HG02623 (cell line): ENCODE results near the gene SIRT6.
"Not testable (repeated sequence)": the region's sequence is repeated elsewhere in the genome, so short reads cannot be mapped to it uniquely, and the experiment has no call there.

Source experiments
- ATAC-seq: cut with Tn5 transposase; IDR thresholded peaks from one replicate; pipeline ENCODE4 v1.9.1; 2021; ENCODE audit warnings: moderate library complexity; ENCODE audit not compliant: unreplicated experiment

Gene SIRT6

GRCh38 chr19:4200940-4201542, 18.7 kb upstream of the SIRT6 start:
- no peak for ATAC-seq

DNA sequence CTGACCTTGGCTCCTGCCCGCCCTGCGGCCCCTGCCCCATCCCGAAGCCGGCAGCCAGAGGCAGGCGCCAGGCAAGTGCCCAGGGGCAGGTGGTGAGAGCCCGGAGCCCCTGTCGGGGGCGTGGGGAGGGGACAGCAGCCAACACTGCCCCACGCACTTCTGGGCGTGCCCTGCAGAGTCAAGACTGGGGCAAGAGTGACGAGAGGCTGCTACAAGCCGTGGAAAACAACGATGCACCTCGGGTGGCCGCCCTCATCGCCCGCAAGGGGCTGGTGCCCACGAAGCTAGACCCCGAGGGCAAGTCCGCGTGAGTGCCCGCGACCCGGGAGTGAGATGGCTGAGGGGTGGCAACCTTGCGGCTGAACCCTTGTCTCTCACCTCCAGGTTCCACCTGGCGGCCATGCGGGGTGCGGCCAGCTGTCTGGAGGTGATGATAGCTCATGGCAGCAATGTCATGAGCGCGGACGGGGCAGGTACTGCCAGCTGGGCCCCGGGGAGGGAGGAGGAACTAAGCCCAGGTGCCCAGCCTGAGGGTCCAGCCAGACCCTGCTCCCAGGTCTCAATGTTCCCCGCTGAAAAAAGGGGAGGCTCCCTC, 17.4 kb upstream of the SIRT6 start:
- ATAC-seq = no peak

DNA sequence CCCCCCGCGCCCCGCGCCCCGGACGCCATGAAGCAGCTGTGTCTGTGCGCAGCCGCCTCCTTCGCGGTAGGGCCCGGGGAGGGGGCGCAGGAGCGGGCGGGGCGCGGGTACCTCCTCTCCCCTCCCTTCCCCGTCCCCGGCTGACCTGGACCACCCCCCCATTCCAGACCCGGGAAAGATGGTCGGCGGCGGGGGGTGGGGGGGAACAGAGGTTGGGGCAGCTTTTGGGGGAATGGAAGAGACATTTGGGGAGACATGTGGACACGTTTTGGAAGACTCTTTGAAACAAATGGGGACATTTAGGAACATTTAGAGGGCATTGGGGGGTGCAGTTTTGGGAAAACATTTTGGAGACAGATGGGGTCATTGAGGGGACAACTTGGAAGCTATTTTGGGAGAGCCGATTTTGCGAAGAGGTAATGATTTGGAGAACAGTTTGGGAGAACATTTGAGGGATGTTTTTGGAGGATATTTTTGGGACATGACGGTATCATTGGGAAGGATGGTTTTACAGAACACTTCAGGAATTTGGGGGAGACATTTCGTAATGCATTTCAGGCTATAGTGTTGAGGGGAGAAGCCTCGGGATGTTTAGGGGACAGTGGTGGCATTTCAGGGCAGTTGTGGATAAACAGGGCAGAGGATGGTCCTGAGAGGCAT, 16.2 kb upstream of the SIRT6 start:
- ATAC-seq = no peak

GRCh38 chr19:4197625-4198466, 15.5 kb upstream of the SIRT6 start:
- no peak for ATAC-seq

- no peak for ATAC-seq
These were observed 14.9 kb upstream of the SIRT6 start for GRCh38 chr19:4197228-4197624.

- no peak for ATAC-seq
These were observed 14.3 kb upstream of the SIRT6 start for GRCh38 chr19:4196587-4197148.

DNA sequence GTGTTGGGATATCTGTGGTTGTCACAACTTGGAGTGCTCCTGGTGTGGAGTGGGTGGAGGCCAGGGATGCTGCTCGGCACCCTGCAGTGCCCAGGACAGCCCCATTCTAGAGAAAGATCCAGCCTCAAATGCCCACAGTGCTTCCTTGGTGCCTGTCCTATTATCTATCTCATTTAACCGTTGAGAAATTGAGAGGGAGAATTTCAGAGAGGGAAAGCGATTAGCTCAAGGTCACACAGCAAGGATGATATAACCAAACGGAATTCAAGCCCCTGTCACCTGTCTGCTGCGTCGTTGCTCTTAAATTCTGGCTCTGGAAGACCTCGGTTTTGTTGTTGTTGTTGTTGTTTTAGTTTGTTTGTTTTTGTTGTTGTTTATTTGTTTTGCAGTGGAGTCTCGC, 13.6 kb upstream of the SIRT6 start:
- no peak for ATAC-seq

GRCh38 chr19:4194353-4194752, 12.0 kb upstream of the SIRT6 start:
- ATAC-seq = no peak

DNA sequence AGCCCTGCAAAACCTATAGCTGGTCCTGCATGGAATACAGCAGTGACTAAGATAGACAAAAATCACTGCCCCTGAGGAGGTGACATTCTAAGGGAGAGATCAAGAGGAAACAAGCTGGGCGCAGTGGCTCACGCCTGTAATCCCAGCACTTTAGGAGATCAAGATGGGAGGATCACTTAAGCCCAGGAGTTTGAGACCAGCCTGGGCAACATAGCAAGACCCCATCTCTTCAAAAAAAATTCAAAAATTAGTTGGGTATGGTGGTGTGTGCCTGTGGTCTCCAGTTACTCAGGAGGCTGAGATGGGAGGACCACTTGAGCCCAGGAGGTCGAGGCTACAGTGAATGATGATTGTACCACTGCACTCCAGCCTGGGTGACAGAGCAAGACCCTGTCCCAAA, 10.2 kb upstream of the SIRT6 start:
- ATAC-seq = not testable (repeated sequence)

- no peak for ATAC-seq
These were observed 7.3 kb upstream of the SIRT6 start for GRCh38 chr19:4189641-4190040.

GRCh38 chr19:4187313-4188122, 5.2 kb upstream of the SIRT6 start:
- no peak for ATAC-seq

- ATAC-seq = no peak
These were observed 4.0 kb upstream of the SIRT6 start for GRCh38 chr19:4186087-4186993.

- ATAC-seq = no peak
These were observed 3.2 kb upstream of the SIRT6 start for GRCh38 chr19:4185413-4186086.

DNA sequence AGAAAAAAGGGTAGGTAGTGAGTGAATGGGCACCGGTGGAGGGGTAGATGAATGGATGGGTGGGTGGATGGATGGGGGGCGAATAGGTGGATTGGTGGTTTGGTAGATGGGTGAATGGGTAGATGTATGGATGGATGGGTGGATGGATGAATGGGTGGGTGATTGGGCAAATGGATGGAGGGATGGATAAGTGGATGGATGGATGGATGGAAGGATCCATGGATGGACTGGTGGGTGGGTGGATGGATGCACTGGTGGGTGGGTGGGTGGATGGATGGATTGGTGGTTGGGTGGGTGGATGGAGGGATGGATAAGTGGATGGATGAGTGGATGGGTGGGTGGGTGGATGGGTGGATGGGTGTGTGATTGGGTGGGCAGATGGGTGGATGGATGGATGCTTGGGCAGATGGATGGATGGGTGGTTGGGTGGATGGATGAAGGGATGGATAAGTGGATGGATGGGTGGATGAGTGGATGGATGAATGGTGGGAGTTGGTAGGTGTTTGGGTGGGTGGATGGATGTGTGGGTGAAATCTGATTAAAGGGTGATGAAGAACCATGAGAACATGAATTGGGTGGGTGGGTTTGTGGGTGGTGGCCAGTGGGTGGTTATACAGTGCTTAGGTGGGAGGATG, 2.5 kb upstream of the SIRT6 start:
- no peak for ATAC-seq

DNA sequence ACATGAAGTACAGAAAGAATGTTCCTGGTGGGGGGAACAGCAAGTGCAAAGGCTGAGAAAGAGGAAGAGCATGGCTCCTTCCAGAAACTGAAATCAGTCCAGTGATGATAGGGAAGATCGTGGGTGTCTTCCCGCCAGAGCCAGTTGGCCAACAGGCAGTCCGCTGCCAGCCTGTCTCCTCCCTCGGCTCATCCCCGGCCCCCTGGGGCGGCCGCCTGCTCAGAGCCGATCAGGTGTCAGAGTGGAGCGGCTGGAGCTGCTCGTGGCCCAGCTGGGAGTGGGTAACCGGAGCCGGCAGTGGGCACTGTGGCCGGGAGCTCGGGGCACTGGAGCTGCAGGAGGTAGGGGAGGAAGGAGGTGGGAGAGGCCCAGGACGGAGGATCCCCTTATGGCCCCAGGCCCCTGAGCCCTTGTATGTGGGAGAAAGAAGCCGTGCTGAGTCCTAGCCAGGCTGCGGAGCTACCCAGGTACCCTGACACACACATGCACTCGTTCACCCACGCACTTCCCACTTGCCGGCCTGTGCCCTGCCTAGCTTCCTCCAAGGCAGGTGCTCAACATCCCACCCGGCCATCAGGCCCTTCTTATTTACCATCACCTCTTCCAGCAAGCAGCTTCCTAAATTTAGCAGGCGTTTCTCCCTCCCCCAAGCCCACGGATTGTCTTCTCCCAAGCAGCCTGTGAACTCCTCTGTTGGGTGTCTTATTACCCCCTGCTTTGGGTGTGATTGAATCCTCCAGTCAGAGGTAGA, 1.8 kb upstream of the SIRT6 start:
- ATAC-seq = no peak

DNA sequence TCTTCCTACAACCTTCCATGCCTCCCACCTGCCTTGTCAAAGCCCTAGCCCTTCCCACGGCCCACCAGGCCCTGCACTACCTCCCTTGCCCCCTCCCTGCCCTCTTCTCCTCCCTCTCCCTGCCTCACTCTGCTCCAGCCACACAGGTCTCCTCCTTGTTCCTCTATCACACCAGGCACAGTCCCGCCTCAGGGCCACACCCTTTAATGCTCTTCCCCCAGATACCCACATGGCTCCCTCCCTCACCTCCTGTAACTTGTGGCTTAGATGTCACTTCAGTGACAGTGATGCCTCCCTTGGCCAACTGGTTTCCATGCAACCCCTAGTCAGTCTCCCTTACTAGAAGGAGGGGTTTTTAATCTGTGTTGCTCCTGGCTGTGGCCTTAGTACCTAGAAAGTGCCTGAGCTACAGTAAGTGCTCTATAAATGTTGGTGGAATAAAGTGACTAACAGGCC, 1.3 kb downstream of the SIRT6 start:
- no peak for ATAC-seq

GRCh38 chr19:4178990-4179389, 3.4 kb downstream of the SIRT6 start:
- no peak for ATAC-seq

DNA sequence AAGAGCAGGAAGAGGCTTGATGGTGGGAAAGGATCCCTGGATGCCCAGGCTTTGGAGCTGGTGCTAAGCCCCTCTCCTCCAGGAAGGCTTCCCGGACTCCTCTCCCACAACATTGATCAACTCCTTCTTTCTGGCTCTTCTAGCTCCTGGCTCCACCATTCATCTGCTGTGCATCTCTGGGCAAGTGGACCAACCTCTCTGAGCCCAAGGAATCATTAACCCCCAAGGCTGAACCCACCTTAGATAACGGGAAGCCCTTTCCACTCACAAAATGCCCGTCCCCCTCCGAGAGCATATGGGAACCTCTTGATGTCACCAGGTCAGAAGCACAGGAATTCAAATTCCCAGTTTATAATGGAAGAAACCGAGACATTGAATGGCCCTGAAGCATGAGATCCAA, 5.2 kb downstream of the SIRT6 start:
- no peak for ATAC-seq
